ENCODE measurements around the gene GOLGA5.
"Not testable (repeated sequence)": the region's sequence is repeated elsewhere in the genome, so short reads cannot be mapped to it uniquely, and the experiment has no call there.

The GOLGA5 gene

GRCh38 chr14:92830902-92831301 lies 36.8 kb downstream of the GOLGA5 start:
- no peak for DNase-seq

GRCh38 chr14:92832137-92832700 lies 38.1 kb downstream of the GOLGA5 start:
- no peak for DNase-seq

DNA sequence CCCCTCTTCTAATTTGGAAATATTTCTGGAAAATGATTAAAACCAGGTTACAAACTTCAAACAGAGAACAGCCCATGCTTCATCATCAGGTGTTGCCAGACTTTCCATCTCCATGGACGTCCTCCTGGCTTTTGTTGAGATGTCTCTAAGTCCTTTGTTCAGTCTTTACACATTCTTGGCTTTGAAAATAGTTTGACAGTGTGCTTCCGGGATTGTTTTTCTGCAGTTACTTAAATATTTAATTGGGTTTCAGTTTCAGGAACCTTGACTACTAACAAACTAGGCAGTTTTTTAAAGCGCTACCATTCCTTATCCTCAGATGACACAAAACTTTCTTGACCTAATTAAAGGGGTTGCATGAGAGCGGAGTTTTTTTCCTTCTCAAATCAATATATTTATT lies 47.8 kb downstream of the GOLGA5 start:
- no peak for DNase-seq

- DNase-seq, result peak; percentile 34
Measured at GRCh38 chr14:92844204-92844603, 50.1 kb downstream of the GOLGA5 start.

GRCh38 chr14:92846162-92846897 lies 52.2 kb downstream of the GOLGA5 start:
- DNase-seq, result peak; percentile 74

GRCh38 chr14:92847278-92847677 lies 53.2 kb downstream of the GOLGA5 start:
- DNase-seq, result no peak

GRCh38 chr14:92847749-92848148 lies 53.6 kb downstream of the GOLGA5 start:
- no peak for DNase-seq

GRCh38 chr14:92848887-92849286 lies 54.8 kb downstream of the GOLGA5 start:
- no peak for DNase-seq

- no peak for DNase-seq
Measured at GRCh38 chr14:92850492-92850891, 56.4 kb downstream of the GOLGA5 start.

- not testable (repeated sequence) for DNase-seq
Measured at GRCh38 chr14:92853136-92853535, 59.0 kb downstream of the GOLGA5 start.

GRCh38 chr14:92860049-92860840 lies 66.1 kb downstream of the GOLGA5 start:
- no peak for DNase-seq

DNA sequence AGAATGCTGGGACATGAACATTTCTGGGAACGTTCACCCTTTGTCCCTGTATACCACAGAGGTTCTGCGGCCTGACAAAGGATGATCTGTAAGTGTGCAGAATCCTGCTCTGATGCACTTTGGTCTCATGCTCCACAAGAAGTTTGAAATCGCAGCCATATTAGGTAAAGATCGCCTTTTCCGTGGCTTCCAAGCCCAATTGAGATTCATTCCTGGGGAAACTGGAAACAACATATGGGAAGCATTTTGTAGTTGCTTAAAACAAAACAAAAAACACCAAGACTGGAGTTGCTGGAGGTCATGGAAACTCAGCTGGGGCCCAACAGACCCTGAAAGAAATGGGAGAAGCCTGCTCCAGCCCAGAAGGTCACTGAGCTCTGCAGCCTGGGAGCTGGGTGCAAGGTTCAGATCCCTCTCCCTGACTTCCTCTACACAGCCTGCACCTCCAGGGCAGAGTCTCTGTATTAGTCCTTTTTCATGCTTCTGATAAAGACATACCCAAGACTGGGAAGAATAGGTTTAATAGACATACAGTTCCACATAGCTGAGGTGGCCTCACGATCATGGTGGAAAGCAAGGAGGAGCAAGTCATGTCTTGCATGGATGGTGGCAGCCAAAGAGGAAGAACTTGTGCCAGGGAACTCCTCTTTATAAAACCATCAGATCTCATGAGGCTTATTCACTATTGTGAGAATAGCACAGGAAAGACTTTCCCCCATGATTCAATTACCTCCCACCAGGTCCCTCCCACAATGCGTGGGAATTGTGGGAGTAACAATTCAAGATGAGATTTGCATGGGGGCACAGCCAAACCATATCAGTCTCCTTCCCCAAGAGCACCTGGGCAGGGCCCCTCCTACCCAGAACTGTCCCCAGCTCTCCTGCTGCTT lies 68.0 kb downstream of the GOLGA5 start:
- no peak for DNase-seq

DNA sequence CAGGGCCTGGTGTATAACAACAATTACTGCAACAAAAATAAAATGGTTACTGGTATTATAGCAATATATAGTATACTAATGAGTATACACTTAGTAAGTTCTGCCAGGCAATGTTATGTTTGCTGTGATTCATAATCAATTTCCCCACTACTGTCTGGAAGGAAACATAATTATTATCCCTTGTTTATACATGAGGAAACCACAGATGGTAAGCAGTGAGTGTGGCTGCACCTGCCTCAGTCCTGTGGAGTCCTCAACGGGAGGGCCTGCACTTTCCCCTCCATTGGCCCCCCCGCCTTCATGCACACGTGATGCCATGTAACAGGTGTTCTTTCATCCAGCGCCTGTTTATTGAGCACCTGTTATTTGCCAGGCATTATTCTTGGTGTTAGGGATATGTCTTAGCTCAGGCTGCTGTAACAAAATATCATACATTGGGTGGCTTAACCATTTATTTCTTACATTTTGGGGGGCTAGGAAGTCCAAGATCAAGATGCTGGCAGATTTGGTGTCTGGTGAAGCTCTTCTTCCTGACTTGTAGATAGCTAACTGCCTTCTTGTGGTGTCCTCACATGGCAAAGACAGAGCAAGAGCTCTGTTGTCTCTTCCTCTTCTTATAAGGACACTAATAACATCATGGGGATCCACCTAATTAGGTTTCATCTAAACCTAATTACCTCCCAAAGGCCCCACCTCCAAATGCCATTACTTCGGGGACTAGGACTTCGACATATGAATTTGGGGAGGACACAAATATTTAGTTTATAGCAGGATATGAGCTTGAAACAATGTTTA lies 69.4 kb downstream of the GOLGA5 start:
- DNase-seq, result no peak

GRCh38 chr14:92865674-92866073 lies 71.6 kb downstream of the GOLGA5 start:
- DNase-seq, result no peak

GRCh38 chr14:92866181-92866752 lies 72.2 kb downstream of the GOLGA5 start:
- DNase-seq, result no peak

DNA sequence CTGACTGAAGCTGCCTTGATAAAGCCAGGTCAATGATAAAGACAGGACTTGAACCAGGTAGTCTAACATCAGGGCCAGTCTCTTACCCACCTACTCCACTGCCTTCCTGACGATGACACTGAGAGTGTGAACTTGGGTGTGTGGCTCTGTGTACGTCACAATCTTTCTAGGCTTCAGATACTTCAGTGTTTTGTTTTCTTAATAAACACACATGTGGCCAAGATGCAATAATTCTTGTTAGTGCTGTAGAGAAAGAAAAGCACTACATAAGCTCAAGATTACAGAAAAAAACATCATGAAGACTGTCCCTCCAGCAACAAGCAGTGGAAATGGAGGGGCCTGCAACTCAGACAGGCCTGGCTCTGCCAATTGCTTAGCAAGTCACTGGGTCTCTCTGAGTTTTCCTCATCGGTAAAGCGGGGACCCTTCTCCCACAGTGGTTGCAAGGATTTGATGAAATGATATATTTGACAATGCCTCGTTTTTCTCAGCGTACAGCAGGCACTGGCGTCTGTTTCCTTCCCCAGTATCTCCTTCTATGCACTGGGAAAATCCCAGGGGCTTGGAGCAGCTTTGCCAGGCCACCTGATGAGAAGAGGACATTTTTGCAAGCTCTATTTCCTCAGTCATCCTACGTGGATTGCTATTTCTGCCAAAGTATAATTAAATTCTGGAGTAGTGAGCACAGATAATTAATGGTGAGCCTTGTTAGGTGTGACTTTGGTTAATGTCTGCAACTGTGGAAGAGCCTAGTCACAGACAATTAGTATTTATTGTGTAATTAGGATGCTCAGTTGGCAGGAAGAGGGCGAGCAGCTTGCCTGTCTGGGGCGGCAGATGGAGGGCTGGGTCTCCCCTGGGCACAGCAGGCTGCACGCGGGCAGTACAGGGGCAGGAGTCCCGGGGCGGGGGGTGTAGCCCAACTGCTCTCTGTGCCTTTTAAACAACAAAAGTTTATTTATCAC lies 73.1 kb downstream of the GOLGA5 start:
- DNase-seq, result no peak

DNA sequence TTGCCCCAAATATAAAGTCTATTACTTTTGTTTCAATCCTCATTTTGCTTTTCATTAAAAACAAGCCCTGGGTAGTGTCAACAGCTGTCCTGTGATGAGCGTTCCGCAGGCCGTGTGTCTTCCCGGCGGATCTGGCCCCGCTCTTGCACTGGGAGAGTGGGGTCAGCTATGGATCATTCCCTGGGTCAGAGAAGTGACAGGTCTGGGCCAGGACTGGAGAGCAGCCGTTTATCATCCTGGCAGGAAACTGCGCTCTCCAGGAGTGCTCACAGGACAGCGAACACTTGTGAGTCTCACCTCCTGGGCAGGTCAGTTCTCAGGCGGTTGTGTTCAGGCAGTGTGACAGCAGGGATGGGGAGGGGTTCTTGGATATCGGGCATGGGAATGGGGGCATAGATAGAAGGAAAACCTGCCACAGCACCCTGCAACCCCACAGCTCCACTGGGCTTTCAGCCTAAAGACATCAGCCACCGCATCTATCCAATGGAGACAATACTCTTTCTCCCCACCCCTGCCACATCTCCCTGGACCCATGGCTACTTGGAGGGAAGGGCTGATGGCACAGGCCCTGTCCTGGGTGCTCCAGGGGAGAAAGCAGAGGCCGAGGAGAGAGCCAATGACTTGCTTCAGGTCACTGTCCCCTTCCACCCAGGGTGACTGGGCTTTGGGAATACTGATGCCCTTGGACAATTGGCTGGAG lies 81.0 kb downstream of the GOLGA5 start:
- no peak for DNase-seq

GRCh38 chr14:92877757-92878431 lies 83.8 kb downstream of the GOLGA5 start:
- no peak for DNase-seq

DNA sequence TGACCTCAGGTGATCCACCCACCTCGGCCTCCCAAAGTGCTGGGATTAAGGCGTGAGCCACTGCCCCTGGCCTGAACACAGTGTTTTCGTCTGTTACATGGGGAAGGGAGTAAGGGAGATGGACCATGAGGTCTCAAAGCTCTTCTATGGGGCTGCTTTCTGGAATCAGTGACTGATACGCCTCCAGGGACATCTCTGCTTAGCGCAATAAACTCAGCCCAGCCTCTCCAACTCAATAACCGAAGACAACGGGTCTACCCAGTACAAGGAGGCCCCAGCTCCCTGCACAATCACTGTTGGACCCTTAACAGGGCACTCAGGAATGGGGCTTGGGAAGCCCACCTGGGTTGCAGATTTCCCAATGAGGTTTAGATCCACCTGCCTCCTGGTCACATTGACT lies 86.2 kb downstream of the GOLGA5 start:
- DNase-seq, result no peak

Data from activated CD4-positive, alpha-beta T cell treated with anti-CD3 and anti-CD28 coated beads, Interleukin-10, Interleukin-2, amounts not matched to agents 100 ng/mL and 50 ng/mL, durations not matched to agents 16 hours and 8 hours (primary cell).